OCI-LY7 (cell line): ENCODE measurements around the gene CLSTN2.

ENCODE experiments used
- CTCF ChIP-seq: fragments of 200-600 bp; sonication (generic); conservative IDR thresholded peaks from 2 replicates; pipeline ENCODE4 v1.5.1; 2014; ENCODE audit warnings: mild to moderate bottlenecking, antibody characterized with exemption, low read length, moderate library complexity, mixed read lengths
- EZH2phosphoT487 ChIP-seq: fragments of 200-600 bp; sonication (generic); IDR thresholded peaks from 2 replicates; pipeline ENCODE4 v1.6.1; 2018; ENCODE audit warnings: low read depth, borderline replicate concordance, mild to moderate bottlenecking, mixed run types, antibody characterized with exemption, low read length, moderate library complexity, mixed read lengths

GRCh38 chr3:140061211-140061610, 126.2 kb downstream of the CLSTN2 start:
- TF ChIP-seq CTCF (no peak), EZH2phosphoT487 (no peak)
